Neural cell (in vitro differentiated cells): ENCODE measurements around the gene BAAT. TPM values are rescaled to one million over a fixed set of nuclear protein-coding genes. Genes with fewer than 3 reads are reported as not detected.

Experiments used
- H2AFZ ChIP-seq: fragments of 200-600, 300-800 bp; sonication (generic), shearing (Covaris generic); 2 replicates; pipeline ENCODE4 v1.6.0; 2014; ENCODE audit warnings: low read depth, mild to moderate bottlenecking, antibody characterized with exemption, low read length, moderate library complexity
- H3F3A ChIP-seq: fragments of 200-600 bp; shearing (Covaris generic); 2 replicates; pipeline ENCODE4 v1.6.1; 2016; ENCODE audit warnings: mild to moderate bottlenecking, moderate library complexity, mixed read lengths, antibody characterized with exemption, low read length; ENCODE audit not compliant: insufficient read depth, poor library complexity, severe bottlenecking
- H3K27ac ChIP-seq: fragments of 200-600, 300-800 bp; sonication (generic), shearing (Covaris generic); 2 replicates; pipeline ENCODE4 v1.5.1; 2014; ENCODE audit warnings: mild to moderate bottlenecking, low read length, moderate library complexity
- H3K27me3 ChIP-seq: fragments of 300-800, 200-600 bp; sonication (generic), shearing (Covaris generic); 2 replicates; pipeline ENCODE4 v1.6.0; 2014; ENCODE audit warnings: mild to moderate bottlenecking, low read depth, low read length, moderate library complexity; ENCODE audit not compliant: insufficient read depth
- H3K36me3 ChIP-seq: fragments of 300-800, 200-600 bp; sonication (generic), shearing (Covaris generic); 2 replicates; pipeline ENCODE4 v1.5.1; 2014; ENCODE audit warnings: mild to moderate bottlenecking, antibody characterized with exemption, low read length, moderate library complexity; ENCODE audit not compliant: insufficient read depth
- H3K4me2 ChIP-seq: fragments of 300-800, 200-600 bp; sonication (generic), shearing (Covaris generic); 2 replicates; pipeline ENCODE4 v1.6.0; 2014; ENCODE audit warnings: mild to moderate bottlenecking, low read length
- H3K4me3 ChIP-seq: fragments of 300-800, 200-600 bp; sonication (generic), shearing (Covaris generic); 2 replicates; pipeline ENCODE4 v1.5.1; 2014; ENCODE audit warnings: mild to moderate bottlenecking, low read length, moderate library complexity
- H3K79me2 ChIP-seq: fragments of 200-600 bp; shearing (Covaris generic); replicated peaks from 2 replicates; pipeline ENCODE4 v1.6.0; 2014; ENCODE audit warnings: mild to moderate bottlenecking, low read length, moderate library complexity; ENCODE audit not compliant: insufficient read depth
- H3K9ac ChIP-seq: fragments of 300-800, 200-600 bp; sonication (generic), shearing (Covaris generic); 2 replicates; pipeline ENCODE4 v1.6.1; 2016; ENCODE audit warnings: mild to moderate bottlenecking, low read length, mixed read lengths
- H3K9me2 ChIP-seq: fragments of 200-600 bp; shearing (Covaris generic); 2 replicates; pipeline ENCODE4 v1.6.1; 2016; ENCODE audit warnings: mild to moderate bottlenecking, low read length, mixed read lengths; ENCODE audit not compliant: insufficient read depth
- H3K9me3 ChIP-seq: fragments of 200-600, 300-800 bp; sonication (generic), shearing (Covaris generic); 2 replicates; pipeline ENCODE4 v1.6.1; 2016; ENCODE audit warnings: mild to moderate bottlenecking, mixed run types, low read length, moderate library complexity, mixed read lengths
- H4K20me1 ChIP-seq: fragments of 200-600 bp; shearing (Covaris generic); 2 replicates; pipeline ENCODE4 v1.6.1; 2016; ENCODE audit warnings: mild to moderate bottlenecking, mixed run types; ENCODE audit not compliant: insufficient read depth
- CTCF ChIP-seq: fragments of 450-650 bp; IDR thresholded peaks from 2 replicates; pipeline ENCODE4 v1.5.1; 2014; ENCODE audit warnings: antibody characterized with exemption, mild to moderate bottlenecking, moderate library complexity; ENCODE audit not compliant: poor library complexity, severe bottlenecking
- EP300 ChIP-seq: fragments of 450-650 bp; conservative IDR thresholded peaks from 2 replicates; pipeline ENCODE4 v1.6.1; 2014; ENCODE audit warnings: antibody characterized with exemption, mild to moderate bottlenecking, moderate library complexity; ENCODE audit not compliant: poor library complexity, severe bottlenecking
- EZH2 ChIP-seq: fragments of 200-600, 300-800 bp; shearing (Covaris generic), sonication (generic); IDR thresholded peaks from 2 replicates; pipeline ENCODE4 v1.6.1; 2014; ENCODE audit warnings: antibody characterized with exemption, low read length, borderline replicate concordance, mild to moderate bottlenecking; ENCODE audit not compliant: insufficient read depth, poor library complexity, severe bottlenecking
- MXI1 ChIP-seq: fragments of 450-650 bp; conservative IDR thresholded peaks from 2 replicates; pipeline ENCODE4 v1.6.1; 2014; ENCODE audit warnings: antibody characterized with exemption, mild to moderate bottlenecking; ENCODE audit not compliant: poor library complexity, severe bottlenecking
- POLR2AphosphoS5 ChIP-seq: IDR thresholded peaks from 2 replicates; pipeline ENCODE4 v1.6.1; 2012
- RAD21 ChIP-seq: fragments of 450-650 bp; conservative IDR thresholded peaks from 2 replicates; pipeline ENCODE4 v1.6.1; 2014; ENCODE audit warnings: antibody characterized with exemption, mild to moderate bottlenecking, moderate library complexity
- REST ChIP-seq: IDR thresholded peaks from 2 replicates; pipeline ENCODE4 v1.6.1; 2012; ENCODE audit warnings: borderline replicate concordance
- SMC3 ChIP-seq: fragments of 450-650 bp; conservative IDR thresholded peaks from 2 replicates; pipeline ENCODE4 v1.6.1; 2014; ENCODE audit warnings: antibody characterized with exemption, mild to moderate bottlenecking, moderate library complexity; ENCODE audit not compliant: poor library complexity
- TAF1 ChIP-seq: IDR thresholded peaks from 2 replicates; pipeline ENCODE4 v1.6.1; 2012; ENCODE audit warnings: low read depth
- polyA plus RNA-seq: library from polyadenylated mRNA; depleted of rRNA; stranded (reverse); fragments of >200 nt; gene quantifications from 2 replicates; pipeline ENCODE4 v1.2.3, GENCODE V29; 2014

BAAT gene
- polyA plus RNA-seq, 1 donor from 2014 or later: 0.61 TPM

- H3K9ac ChIP-seq: no peak overlapping the region
- TF ChIP-seq CTCF (no peak), SMC3 (no peak), EZH2 (no peak), RAD21 (no peak), EP300 (no peak), POLR2AphosphoS5 (no peak), MXI1 (no peak), TAF1 (no peak), REST (no peak)
- no peaks in the 10 kb centered on the region for H3K27me3 ChIP-seq
- no peak overlapping the region for H3K27ac ChIP-seq
- no peaks in the 10 kb centered on the region for H4K20me1 ChIP-seq
- no peaks in the 10 kb centered on the region for H3K9me2 ChIP-seq
- no peaks in the 10 kb centered on the region for H3K9me3 ChIP-seq
- H3K36me3 ChIP-seq: no peaks in the 10 kb centered on the region
- no peak overlapping the region for H3K4me3 ChIP-seq
- H2AFZ ChIP-seq: no peak overlapping the region
- no peaks in the 10 kb centered on the region for H3K79me2 ChIP-seq
- H3K4me2 ChIP-seq: no peak overlapping the region
- no peaks in the 10 kb centered on the region for H3F3A ChIP-seq
Observed at GRCh38 chr9:101372327-101373118, 12.3 kb downstream of the BAAT start.

- Histone ChIP-seq H4K20me1 (no peaks in the 10 kb centered on the region), H3K27ac (no peak overlapping the region), H3K4me2 (no peak overlapping the region), H3K4me3 (no peak overlapping the region), H2AFZ (no peak overlapping the region), H3K79me2 (no peaks in the 10 kb centered on the region), H3K9me3 (no peaks in the 10 kb centered on the region), H3K27me3 (no peaks in the 10 kb centered on the region), H3K9me2 (no peaks in the 10 kb centered on the region), H3K9ac (no peak overlapping the region), H3F3A (no peaks in the 10 kb centered on the region), H3K36me3 (no peaks in the 10 kb centered on the region)
- TF ChIP-seq POLR2AphosphoS5: no peak
- no peak for TF ChIP-seq CTCF
- TF ChIP-seq MXI1: no peak
- no peak for TF ChIP-seq EP300
- TF ChIP-seq TAF1: no peak
- no peak for TF ChIP-seq RAD21
- no peak for TF ChIP-seq SMC3
- TF ChIP-seq REST: no peak
- TF ChIP-seq EZH2: no peak
Observed at GRCh38 chr9:101371813-101372212, 13.0 kb downstream of the BAAT start.
